SU-DHL-6 (cell line): Measurements from ENCODE around the gene DNM1.

Source experiments
- EZH2phosphoT487 ChIP-seq: fragments of 200-600 bp; sonication (generic), shearing (Covaris generic); conservative IDR thresholded peaks from 2 replicates; pipeline ENCODE4 v1.6.1; 2018; ENCODE audit warnings: mild to moderate bottlenecking, antibody characterized with exemption, low read length, moderate library complexity, mixed read lengths
- TF ChIP-seq, protein P1 (sequence below): fragments of 200-600 bp; sonication (generic); IDR thresholded peaks from one replicate; pipeline ENCODE4 v1.5.1; 2017; ENCODE audit warnings: antibody characterized with exemption, mild to moderate bottlenecking, low read length, moderate library complexity; ENCODE audit not compliant: insufficient read depth, poor library complexity, severe bottlenecking

DNA sequence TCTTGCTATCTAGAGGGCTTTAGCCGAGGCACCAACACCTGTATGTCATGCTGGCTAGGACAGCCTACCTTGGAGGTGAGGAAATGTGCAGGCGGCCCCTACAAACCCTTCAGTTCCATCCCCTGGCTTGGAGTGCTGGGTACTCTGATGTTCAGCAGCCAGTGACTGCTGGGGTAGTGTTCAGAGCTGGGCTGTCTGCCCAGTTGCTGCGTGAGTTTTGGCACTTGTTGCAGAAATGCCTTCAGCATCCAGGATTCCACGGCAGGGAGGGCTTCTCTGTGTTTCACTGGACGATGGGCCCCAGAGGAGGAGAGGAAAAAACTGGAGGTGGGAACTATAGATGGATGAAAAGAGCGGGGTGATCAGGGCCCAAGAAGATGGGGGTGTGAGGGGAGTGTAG is 83.3 kb downstream of the DNM1 start:
- TF ChIP-seq, protein P1, sequence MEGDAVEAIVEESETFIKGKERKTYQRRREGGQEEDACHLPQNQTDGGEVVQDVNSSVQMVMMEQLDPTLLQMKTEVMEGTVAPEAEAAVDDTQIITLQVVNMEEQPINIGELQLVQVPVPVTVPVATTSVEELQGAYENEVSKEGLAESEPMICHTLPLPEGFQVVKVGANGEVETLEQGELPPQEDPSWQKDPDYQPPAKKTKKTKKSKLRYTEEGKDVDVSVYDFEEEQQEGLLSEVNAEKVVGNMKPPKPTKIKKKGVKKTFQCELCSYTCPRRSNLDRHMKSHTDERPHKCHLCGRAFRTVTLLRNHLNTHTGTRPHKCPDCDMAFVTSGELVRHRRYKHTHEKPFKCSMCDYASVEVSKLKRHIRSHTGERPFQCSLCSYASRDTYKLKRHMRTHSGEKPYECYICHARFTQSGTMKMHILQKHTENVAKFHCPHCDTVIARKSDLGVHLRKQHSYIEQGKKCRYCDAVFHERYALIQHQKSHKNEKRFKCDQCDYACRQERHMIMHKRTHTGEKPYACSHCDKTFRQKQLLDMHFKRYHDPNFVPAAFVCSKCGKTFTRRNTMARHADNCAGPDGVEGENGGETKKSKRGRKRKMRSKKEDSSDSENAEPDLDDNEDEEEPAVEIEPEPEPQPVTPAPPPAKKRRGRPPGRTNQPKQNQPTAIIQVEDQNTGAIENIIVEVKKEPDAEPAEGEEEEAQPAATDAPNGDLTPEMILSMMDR: no peak
- TF ChIP-seq EZH2phosphoT487: no peak
